NCI-H510A treated with DMSO at 0.1 percent for 48 hours (cell line): ENCODE results near the gene SSPN.

Experiments used
- DNase-seq: peaks from one replicate; lab custom pipeline; 2025; lab: John Stamatoyannopoulos, UW

SSPN gene

GRCh38 chr12:26285401-26285800 is 90.0 kb downstream of the SSPN start:
- no peak for DNase-seq

- no peak for DNase-seq
Observed at GRCh38 chr12:26286186-26286585, 90.8 kb downstream of the SSPN start.

GRCh38 chr12:26287671-26288381 is 92.5 kb downstream of the SSPN start:
- DNase-seq: no peak

GRCh38 chr12:26290565-26290964 is 95.2 kb downstream of the SSPN start:
- no peak for DNase-seq

GRCh38 chr12:26292596-26292995 is 97.2 kb downstream of the SSPN start:
- no peak for DNase-seq

- no peak for DNase-seq
Observed at GRCh38 chr12:26293612-26294011, 98.2 kb downstream of the SSPN start.

- no peak for DNase-seq
Observed at GRCh38 chr12:26295001-26295400, 99.6 kb downstream of the SSPN start.

GRCh38 chr12:26297396-26298070 is 102.2 kb downstream of the SSPN start:
- no peak for DNase-seq

- no peak for DNase-seq
Observed at GRCh38 chr12:26298785-26299621, 103.6 kb downstream of the SSPN start.

GRCh38 chr12:26299751-26300150 is 104.4 kb downstream of the SSPN start:
- DNase-seq: no peak
